Naive thymus-derived CD4-positive, alpha-beta T cell (primary cell): Measurements from ENCODE around the gene YAE1. TPM values are rescaled to one million over a fixed set of nuclear protein-coding genes. Genes with fewer than 3 reads are reported as not detected.
A peak's percentile ranks its signal among the peaks of the same experiment; 100 is the strongest.

Experiments used
- ATAC-seq: fragments of 150-1000 bp; cut with Tn5 transposase; 2 replicates; pipeline ENCODE4 v1.10.0; 2021; ENCODE audit warnings: mild to moderate bottlenecking, moderate library complexity
- CTCF ChIA-PET: fragments of 350-600 bp; sonication (Branson Sonifier 250); formaldehyde crosslinking; loops from one replicate; lab custom pipeline; 2021; ENCODE audit warnings: antibody characterized with exemption; lab: Charles Lee
- POLR2A ChIA-PET: fragments of 350-600 bp; sonication (Branson Sonifier 250); formaldehyde crosslinking; loops from one replicate; lab custom pipeline; 2021; ENCODE audit warnings: antibody characterized with exemption, inconsistent platforms; lab: Charles Lee
- DNase-seq, 9 donors: peaks; one replicate each; pipeline versions ENCODE4 v3.0.0 to v3.0.0-alpha.2; 2020 to 2022; ENCODE audit warnings: mixed read lengths in 1 of 9
- H3K27ac ChIP-seq: one replicate; pipeline ENCODE4 v1.7.0; 2013; ENCODE audit warnings: mild to moderate bottlenecking, low read depth, low read length, moderate library complexity
- H3K27me3 ChIP-seq, 2 donors: one replicate each; pipeline ENCODE4 v1.7.0; 2013; ENCODE audit warnings: low read length in 2 of 2, mild to moderate bottlenecking in 2 of 2, moderate library complexity in 2 of 2; ENCODE audit not compliant: control insufficient read depth in 2 of 2, insufficient read depth in 2 of 2
- H3K36me3 ChIP-seq, 3 experiments: 1 replicate in 2 of 3; 2 replicates in 1 of 3; pipeline ENCODE4 v1.7.0; 2013; ENCODE audit warnings: low read length in 3 of 3, mild to moderate bottlenecking in 3 of 3, moderate library complexity in 1 of 3; ENCODE audit not compliant: insufficient read depth in 3 of 3, control insufficient read depth in 2 of 3
- H3K4me1 ChIP-seq, 2 donors: one replicate each; pipeline ENCODE4 v1.7.0; 2013; ENCODE audit warnings: low read length in 2 of 2, mild to moderate bottlenecking in 2 of 2, moderate library complexity in 1 of 2; ENCODE audit not compliant: control insufficient read depth in 2 of 2, insufficient read depth in 2 of 2
- H3K4me3 ChIP-seq: 2 replicates; pipeline ENCODE4 v1.7.0; 2013; ENCODE audit warnings: mild to moderate bottlenecking, low read length
- H3K9me3 ChIP-seq, 3 experiments: 1 replicate in 2 of 3; 2 replicates in 1 of 3; pipeline ENCODE4 v1.7.0; 2013; ENCODE audit warnings: low read length in 3 of 3; ENCODE audit not compliant: control insufficient read depth in 2 of 3
- H3K27ac Mint-ChIP-seq, 9 donors: one replicate each; pipeline ENCODE4 v1.8.0; 2020 to 2022; ENCODE audit warnings: mixed read lengths in 9 of 9, mild to moderate bottlenecking in 8 of 9, moderate library complexity in 5 of 9, inconsistent platforms in 2 of 9
- H3K27me3 Mint-ChIP-seq, 5 donors: one replicate each; pipeline ENCODE4 v1.8.0; 2021 to 2022; ENCODE audit warnings: mixed read lengths in 5 of 5, mild to moderate bottlenecking in 1 of 5
- H3K36me3 Mint-ChIP-seq, 5 donors: one replicate each; pipeline ENCODE4 v1.8.0; 2020 to 2022; ENCODE audit warnings: mixed read lengths in 5 of 5, mild to moderate bottlenecking in 3 of 5, inconsistent platforms in 1 of 5
- H3K4me1 Mint-ChIP-seq, 7 donors: one replicate each; pipeline ENCODE4 v1.8.0; 2020 to 2022; ENCODE audit warnings: mixed read lengths in 7 of 7, mild to moderate bottlenecking in 3 of 7, inconsistent platforms in 1 of 7
- H3K4me3 Mint-ChIP-seq, 10 donors: one replicate each; pipeline ENCODE4 v1.8.0; 2020 to 2022; ENCODE audit warnings: mild to moderate bottlenecking in 10 of 10, mixed read lengths in 10 of 10, moderate library complexity in 6 of 10, inconsistent platforms in 2 of 10
- H3K9me3 Mint-ChIP-seq, 11 donors: one replicate each; pipeline ENCODE4 v1.8.0; 2020 to 2022; ENCODE audit warnings: mixed read lengths in 11 of 11, mild to moderate bottlenecking in 4 of 11, inconsistent platforms in 1 of 11, moderate library complexity in 1 of 11
- intact Hi-C, 2 donors: fragments of 100-400 bp; cut with micrococcal nuclease; formaldehyde crosslinking; loops; one replicate each; pipeline ENCODE4 v1.15.1; 2023
- polyA plus RNA-seq, 2 donors: library from polyadenylated mRNA; unstranded; fragments of 300-500 nt; fragmentation: Illumina TruSeq; gene quantifications; one replicate each; pipeline ENCODE4 v1.2.3, GENCODE V29; 2021
- total RNA-seq, 6 experiments: library from RNA in 5 of 6; stranded (reverse) in 5 of 6; gene quantifications; 1 replicate in 5 of 6; 2 replicates in 1 of 6; pipeline ENCODE4 v1.2.3 and lab custom pipeline; 2021 to 2026

Gene YAE1
- total and polyA plus RNA-seq, 7 experiments from 2014 or later: 10.2 to 34.2 (median 18.9) TPM

- Mint-ChIP-seq H3K27ac (peak overlapping the region in 8 of 9 donors; percentile 55 to 90 (median 77)), H3K36me3 (peaks cover 0 to 16% (median 0%) of the 10 kb centered on the region in 5 donors), H3K4me1 (peaks cover 10 to 54% (median 26%) of the 10 kb centered on the region in 7 donors), H3K4me3 (peak overlapping the region in 6 of 10 donors; percentile 19 to 78 (median 52)), H3K9me3 (peaks cover 0 to 12% (median 0%) of the 10 kb centered on the region in 11 donors), H3K27me3 (no peaks in the 10 kb centered on the region)
- H3K27me3 ChIP-seq: no peaks in the 10 kb centered on the region
- no peaks in the 10 kb centered on the region for H3K9me3 ChIP-seq
- H3K36me3 ChIP-seq: no peaks in the 10 kb centered on the region
- CTCF ChIA-PET: interaction anchor here (0.6 to 2.4 kb wide), 9 partner anchors 9 to 177 kb away, joined by 3 to 9 read pairs (median 3); partner anchors contain the start of gene RALA
- H3K4me1 ChIP-seq: peaks cover 5 to 15% of the 10 kb centered on the region in 2 donors
- POLR2A ChIA-PET: interaction anchor here (0.9 to 2.6 kb wide), 7 partner anchors 9 to 359 kb away, joined by 3 to 22 read pairs (median 6); partner anchors contain the start of gene RALA
- no peak overlapping the region for H3K27ac ChIP-seq
- DNase-seq (peak in 8 of 9 donors; percentile 37 to 85 (median 60)), ATAC-seq (peak; percentile 94)
- H3K4me3 ChIP-seq: no peak overlapping the region
- intact Hi-C loops: loop anchor here (1.0 to 2.0 kb wide), 9 partner anchors 9 to 360 kb away; partner anchors contain the start of genes RALA (in 2 of the 2) and YAE1 (in 1 of the 2)
Observed at GRCh38 chr7:39589323-39590111, 23.3 kb downstream of the YAE1 start.

- Mint-ChIP-seq H3K36me3 (peaks cover 0 to 16% (median 0%) of the 10 kb centered on the region in 5 donors), H3K9me3 (peaks cover 0 to 12% (median 0%) of the 10 kb centered on the region in 11 donors), H3K27ac (peak overlapping the region in 7 of 9 donors; percentile 7 to 90 (median 63)), H3K27me3 (no peaks in the 10 kb centered on the region), H3K4me1 (peaks cover 10 to 46% (median 26%) of the 10 kb centered on the region in 7 donors), H3K4me3 (peak overlapping the region in 2 of 10 donors; percentile 18 to 32)
- no peak overlapping the region for H3K4me3 ChIP-seq
- no peaks in the 10 kb centered on the region for H3K36me3 ChIP-seq
- intact Hi-C loops: no loop called here
- H3K9me3 ChIP-seq: no peaks in the 10 kb centered on the region
- DNase-seq (peak in 1 of 9 donors; percentile 35), ATAC-seq (no peak)
- H3K4me1 ChIP-seq: peaks cover 5 to 15% of the 10 kb centered on the region in 2 donors
- ChIA-PET POLR2A (interaction anchor here (0.6 to 1.9 kb wide), 5 partner anchors 16 to 503 kb away, joined by 3 to 9 read pairs (median 5); partner anchors contain the start of gene RALA), CTCF (interaction anchor here (1.0 kb wide), 1 partner anchor 13 kb away, joined by 3 read pairs; no protein-coding TSS in a partner anchor)
- no peaks in the 10 kb centered on the region for H3K27me3 ChIP-seq
- H3K27ac ChIP-seq: no peak overlapping the region
Observed at GRCh38 chr7:39592586-39592985, 26.4 kb downstream of the YAE1 start.

GRCh38 chr7:39594988-39595620, 28.9 kb downstream of the YAE1 start:
- H3K27me3 ChIP-seq: no peaks in the 10 kb centered on the region
- Mint-ChIP-seq H3K9me3 (peaks cover 0 to 12% (median 0%) of the 10 kb centered on the region in 11 donors), H3K4me3 (no peak overlapping the region), H3K27me3 (no peaks in the 10 kb centered on the region), H3K4me1 (peaks cover 4 to 36% (median 16%) of the 10 kb centered on the region in 7 donors), H3K27ac (no peak overlapping the region), H3K36me3 (peaks cover 0 to 16% (median 0%) of the 10 kb centered on the region in 5 donors)
- ATAC-seq (no peak), DNase-seq (no peak)
- no peaks in the 10 kb centered on the region for H3K9me3 ChIP-seq
- no peak overlapping the region for H3K27ac ChIP-seq
- no peaks in the 10 kb centered on the region for H3K36me3 ChIP-seq
- CTCF ChIA-PET: interaction anchor here (0.7 kb wide), 2 partner anchors 28 to 31 kb away, joined by 3 read pairs; partner anchors contain the start of gene RALA
- intact Hi-C loops: no loop called here
- no peak overlapping the region for H3K4me3 ChIP-seq
- POLR2A ChIA-PET: interaction anchor here (0.7 to 1.1 kb wide), 2 partner anchors 17 to 144 kb away, joined by 3 read pairs; no protein-coding TSS in a partner anchor
- peaks cover 0 to 4% of the 10 kb centered on the region in 2 donors for H3K4me1 ChIP-seq

DNA sequence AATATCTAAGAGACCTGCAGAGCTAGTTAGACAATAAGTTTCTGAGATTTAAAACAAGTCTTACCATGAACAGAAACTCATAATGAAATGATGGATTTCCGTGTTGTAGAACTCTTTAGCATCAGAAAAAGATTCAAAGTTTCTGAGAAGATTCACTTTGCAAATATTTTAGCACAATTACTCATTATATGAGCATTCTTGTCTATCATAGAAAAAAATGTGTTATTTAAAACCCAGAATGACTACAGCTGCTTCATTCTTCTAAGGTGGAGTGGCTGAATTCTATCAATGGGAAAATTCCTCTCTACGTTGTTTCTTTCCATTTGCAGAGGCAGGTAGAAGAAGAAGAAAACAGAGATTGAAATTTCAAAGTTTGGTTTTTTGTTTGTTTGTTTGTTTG, 36.1 kb downstream of the YAE1 start:
- intact Hi-C loops: loop anchor here in 1 of 2 donors (10.0 kb wide), 1 partner anchor 1428 kb away; the partner anchor contains the start of gene STARD3NL

DNA sequence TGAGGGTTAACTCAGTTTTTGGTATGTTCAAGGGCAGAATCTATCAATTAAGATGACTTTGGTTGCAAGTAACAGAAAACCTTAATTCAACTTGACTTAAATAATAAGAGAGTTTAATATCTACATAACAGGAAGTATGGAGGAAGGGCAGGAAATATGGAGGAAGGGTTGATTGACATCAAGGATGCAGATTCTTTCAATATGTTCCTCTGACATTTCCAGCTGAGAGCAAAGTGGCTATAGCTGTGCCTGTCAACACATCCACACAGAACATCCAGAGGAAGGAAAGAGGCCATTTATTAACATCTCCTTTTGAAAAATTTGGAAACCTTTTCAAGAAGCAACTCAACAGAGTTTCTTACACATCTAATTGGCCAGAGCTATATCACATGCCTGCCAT, 37.7 kb downstream of the YAE1 start:
- no peak overlapping the region for H3K4me3 ChIP-seq
- no peaks in the 10 kb centered on the region for H3K9me3 ChIP-seq
- H3K27me3 ChIP-seq: no peaks in the 10 kb centered on the region
- Mint-ChIP-seq H3K9me3 (peaks cover 0 to 12% (median 4%) of the 10 kb centered on the region in 11 donors), H3K27ac (peak overlapping the region in 6 of 9 donors; percentile 28 to 89 (median 58)), H3K27me3 (peaks cover 0 to 9% (median 0%) of the 10 kb centered on the region in 5 donors), H3K36me3 (peaks cover 0 to 14% (median 4%) of the 10 kb centered on the region in 5 donors), H3K4me1 (peaks cover 17 to 58% (median 49%) of the 10 kb centered on the region in 7 donors), H3K4me3 (peak overlapping the region in 5 of 10 donors; percentile 8 to 50 (median 39))
- peaks cover 0 to 18% of the 10 kb centered on the region in 2 donors for H3K4me1 ChIP-seq
- H3K36me3 ChIP-seq: no peaks in the 10 kb centered on the region
- CTCF ChIA-PET: no interaction called here
- ATAC-seq: no peak
- H3K27ac ChIP-seq: no peak overlapping the region
- intact Hi-C loops: loop anchor here in 1 of 2 donors (10.0 kb wide), 1 partner anchor 1429 kb away; the partner anchor contains the start of gene STARD3NL
- POLR2A ChIA-PET: interaction anchor here (0.7 to 1.8 kb wide), 2 partner anchors 17 to 144 kb away, joined by 3 to 4 read pairs; no protein-coding TSS in a partner anchor
- no peak for DNase-seq

More for the DNA sequence above, 36.1 kb downstream of the YAE1 start:
- H3K4me3 Mint-ChIP-seq: no peak overlapping the region
- peaks cover 0 to 12% (median 4%) of the 10 kb centered on the region in 5 donors for H3K36me3 Mint-ChIP-seq
- H3K27ac Mint-ChIP-seq: no peak overlapping the region
- DNase-seq (no peak), ATAC-seq (no peak)
- H3K9me3 ChIP-seq: no peaks in the 10 kb centered on the region
- H3K27me3 Mint-ChIP-seq: peaks cover 0 to 5% (median 0%) of the 10 kb centered on the region in 5 donors
- CTCF ChIA-PET: no interaction called here
- peaks cover 15 to 45% (median 38%) of the 10 kb centered on the region in 7 donors for H3K4me1 Mint-ChIP-seq
- H3K27me3 ChIP-seq: no peaks in the 10 kb centered on the region
- H3K9me3 Mint-ChIP-seq: peaks cover 0 to 12% (median 5%) of the 10 kb centered on the region in 11 donors
- H3K27ac ChIP-seq: no peak overlapping the region
- no peaks in the 10 kb centered on the region for H3K36me3 ChIP-seq
- POLR2A ChIA-PET: interaction anchor here (1.1 to 1.2 kb wide), 2 partner anchors 21 to 24 kb away, joined by 3 read pairs; partner anchors contain the start of gene RALA
- H3K4me1 ChIP-seq: peaks cover 0 to 15% of the 10 kb centered on the region in 2 donors
- H3K4me3 ChIP-seq: no peak overlapping the region
